K562 (cell line): ENCODE measurements around the gene MATN1. TPM values are rescaled to one million over a fixed set of nuclear protein-coding genes. Genes with fewer than 3 reads are reported as not detected.

Experiments used
- ATAC-seq: fragments of 200-7000 bp; cut with Tn5 transposase; 3 replicates; pipeline ENCODE4 v1.9.1; 2020; ENCODE audit warnings: moderate library complexity
- BruUV-seq: library from RNA; stranded (reverse); fragments of 400-500 nt; replicated peaks from 2 replicates; lab custom pipeline; 2021; lab: Mats Ljungman, UMichigan
- CTCF ChIA-PET: fragments of 300-600 bp; formaldehyde crosslinking; extraction: SDS; loops from one replicate; lab custom pipeline; 2021; ENCODE audit warnings: low intra/inter-chr PET ratio; lab: Yijun Ruan, JAX
- POLR2A ChIA-PET: fragments of 300-600, 350-650 bp; sonication (Branson Sonifier 250); formaldehyde crosslinking; extraction: SDS; loops from one replicate; lab custom pipeline; 2021; ENCODE audit warnings: antibody characterized with exemption, inconsistent platforms; lab: Yijun Ruan, JAX
- DNase-seq, 4 experiments: peaks; one replicate each; pipeline versions ENCODE4 v3.0.0 to v3.0.0-alpha.2; 2011 to 2018; ENCODE audit warnings: low spot score in 3 of 4, mixed read lengths in 3 of 4; ENCODE audit errors: extremely low read depth in 1 of 4
- FAIRE-seq: peaks from 2 replicates; lab custom pipeline; 2011; peaks lifted over from hg19 to GRCh38; lab: Jason Lieb, UNC
- H2AFZ ChIP-seq: 2 replicates; pipeline ENCODE4 v1.6.0; 2011; ENCODE audit warnings: low read depth, low read length, control low read depth, inconsistent platforms
- H3K27ac ChIP-seq: fragments of 200-600 bp; 3 replicates; pipeline ENCODE4 v1.8.0; 2011; ENCODE audit warnings: low read depth, mild to moderate bottlenecking, control low read depth, inconsistent platforms, low read length, moderate library complexity, mixed read lengths; ENCODE audit errors: extremely low read depth
- H3K27me3 ChIP-seq, 2 experiments: fragments of 300-600 bp in 1 of 2; 2 replicates in 1 of 2; 3 replicates in 1 of 2; pipeline versions ENCODE4 v1.6.0 to v1.8.0; 2011; ENCODE audit warnings: inconsistent platforms in 2 of 2, low read length in 2 of 2, mild to moderate bottlenecking in 1 of 2, mixed read lengths in 1 of 2, moderate library complexity in 1 of 2; ENCODE audit not compliant: control insufficient read depth in 2 of 2, insufficient read depth in 2 of 2
- H3K36me3 ChIP-seq: fragments of 300-600 bp; 3 replicates; pipeline ENCODE4 v1.8.0; 2011; ENCODE audit warnings: mild to moderate bottlenecking, low read length, inconsistent platforms; ENCODE audit not compliant: control insufficient read depth, insufficient read depth
- H3K4me1 ChIP-seq, 2 experiments: fragments of 200-600 bp in 1 of 2; replicated peaks in 1 of 2; 2 replicates in 1 of 2; 3 replicates in 1 of 2; pipeline versions ENCODE4 v1.5.1 to v1.8.0; 2011; ENCODE audit warnings: inconsistent platforms in 2 of 2, low read length in 2 of 2, mild to moderate bottlenecking in 1 of 2, mixed read lengths in 1 of 2, moderate library complexity in 1 of 2; ENCODE audit not compliant: control insufficient read depth in 2 of 2, insufficient read depth in 2 of 2
- H3K4me2 ChIP-seq: 2 replicates; pipeline ENCODE4 v1.6.1; 2011; ENCODE audit warnings: low read length, control low read depth, inconsistent platforms, mixed read lengths; ENCODE audit not compliant: insufficient read depth
- H3K4me3 ChIP-seq: fragments of 200-600 bp; sonication (generic), shearing (Covaris generic); 2 replicates; pipeline ENCODE4 v1.5.1; 2016; ENCODE audit warnings: control low read depth, inconsistent platforms
- H3K79me2 ChIP-seq: fragments of 200-600 bp; 3 replicates; pipeline ENCODE4 v1.8.0; 2011; ENCODE audit warnings: low read length, inconsistent platforms; ENCODE audit not compliant: control insufficient read depth, insufficient read depth
- H3K9ac ChIP-seq, 2 experiments: 2 replicates each; pipeline versions ENCODE4 v1.6.0 to v1.6.1; 2011; ENCODE audit warnings: low read depth in 2 of 2, low read length in 2 of 2, control low read depth in 1 of 2, inconsistent platforms in 1 of 2, mild to moderate bottlenecking in 1 of 2, mixed read lengths in 1 of 2; ENCODE audit not compliant: insufficient read depth in 1 of 2
- H3K9me1 ChIP-seq: one replicate; pipeline ENCODE4 v1.6.0; 2011; ENCODE audit warnings: inconsistent platforms, mild to moderate bottlenecking, low read length, moderate library complexity; ENCODE audit not compliant: control insufficient read depth, insufficient read depth
- H3K9me3 ChIP-seq: replicated peaks from 2 replicates; pipeline ENCODE4 v1.5.1; 2011; ENCODE audit warnings: low read depth, low read length, inconsistent platforms; ENCODE audit not compliant: control insufficient read depth, insufficient read depth
- H4K20me1 ChIP-seq: replicated peaks from 2 replicates; pipeline ENCODE4 v1.6.1; 2011; ENCODE audit warnings: low read length, inconsistent platforms, mixed read lengths; ENCODE audit not compliant: control insufficient read depth, insufficient read depth
- BCOR ChIP-seq: fragments of 450-650 bp; IDR thresholded peaks from 2 replicates; pipeline ENCODE4 v1.6.1; 2016
- BRD4 ChIP-seq: fragments of 200-600 bp; sonication (generic); IDR thresholded peaks from 2 replicates; pipeline ENCODE4 v1.6.1; 2017; ENCODE audit warnings: inconsistent platforms
- CREB1 ChIP-seq, 2 experiments: sonication (generic) in 1 of 2; formaldehyde crosslinking in 1 of 2; IDR thresholded peaks; 2 replicates each; pipeline versions ENCODE4 v1.6.1 to v1.8.0; 2012 to 2022; ENCODE audit warnings: inconsistent platforms in 1 of 2, mild to moderate bottlenecking in 1 of 2, missing genetic modification reagents in 1 of 2, moderate library complexity in 1 of 2
- DIDO1 ChIP-seq: fragments of 450-650 bp; IDR thresholded peaks from 2 replicates; pipeline ENCODE4 v1.6.1; 2016; ENCODE audit warnings: low read depth, missing biosample characterization, missing genetic modification characterization
- KLF13 ChIP-seq: fragments of 450-650 bp; IDR thresholded peaks from 2 replicates; pipeline ENCODE4 v1.6.1; 2016; ENCODE audit warnings: missing genetic modification characterization, low read depth, mild to moderate bottlenecking, missing compliant biosample characterization, moderate library complexity, borderline replicate concordance
- MAFK ChIP-seq: IDR thresholded peaks from 2 replicates; pipeline ENCODE4 v1.6.1; 2011; ENCODE audit warnings: low read length, improper control_type of control experiment
- NFRKB ChIP-seq: fragments of 450-650 bp; IDR thresholded peaks from 2 replicates; pipeline ENCODE4 v1.6.1; 2016; ENCODE audit warnings: low read depth
- PRPF4 ChIP-seq: fragments of 200-400 bp; formaldehyde crosslinking; IDR thresholded peaks from one replicate; pipeline ENCODE4 v1.6.1; 2017; ENCODE audit warnings: low read length, low read depth, mild to moderate bottlenecking; ENCODE audit not compliant: insufficient read depth, poor library complexity, severe bottlenecking
- PTBP1 ChIP-seq: fragments of 200-400 bp; formaldehyde crosslinking; IDR thresholded peaks from 2 replicates; pipeline ENCODE4 v1.6.1; 2017; ENCODE audit warnings: low read depth, low read length
- SREBF2 ChIP-seq: sonication (generic); formaldehyde crosslinking; IDR thresholded peaks from 2 replicates; pipeline ENCODE4 v1.4.0; 2020; ENCODE audit warnings: mild to moderate bottlenecking, missing genetic modification reagents
- TOE1 ChIP-seq, 2 experiments: fragments of 450-650 bp in 1 of 2; sonication (generic) in 1 of 2; formaldehyde crosslinking in 1 of 2; IDR thresholded peaks; 2 replicates each; pipeline versions ENCODE4 v1.7.1 to v1.8.0; 2016 to 2022; ENCODE audit warnings: borderline replicate concordance in 2 of 2, mild to moderate bottlenecking in 2 of 2, antibody characterized with exemption in 1 of 2, inconsistent platforms in 1 of 2, low read depth in 1 of 2, missing genetic modification reagents in 1 of 2, moderate library complexity in 1 of 2
- YBX1 ChIP-seq: fragments of 450-650 bp; IDR thresholded peaks from 2 replicates; pipeline ENCODE4 v1.7.1; 2016; ENCODE audit warnings: mild to moderate bottlenecking
- ZNF263 ChIP-seq: sonication (generic); formaldehyde crosslinking; IDR thresholded peaks from 2 replicates; pipeline ENCODE4 v1.8.0; 2022; ENCODE audit warnings: mild to moderate bottlenecking, missing genetic modification reagents, borderline replicate concordance
- WGBS: fragments of 100-300 bp; shearing (Covaris generic); methylation state at CpG from one replicate; pipeline ENCODE4 v1.1.6; 2016; ENCODE audit warnings: low coverage, mixed read lengths; ENCODE audit not compliant: insufficient coverage; ENCODE audit errors: missing lambda C conversion rate; 5-methylcytosine and 5-hydroxymethylcytosine counted together
- in situ Hi-C: fragments of 300-500 bp; cut with MboI; formaldehyde crosslinking; loops from 4 replicates; pipeline ENCODE4 v1.15.0; 2018; ENCODE audit warnings: inconsistent platforms, mixed read lengths
- intact Hi-C: fragments of 100-400 bp; cut with micrococcal nuclease; formaldehyde crosslinking; loops from 2 replicates; pipeline ENCODE4 v1.14.2; 2022
- polyA plus RNA-seq, 8 experiments: library from polyadenylated mRNA; depleted of rRNA in 4 of 8; stranded (reverse) in 5 of 8; unstranded in 3 of 8; fragments of >200 nt; fragmentation: Nextera tagmentation in 2 of 8; fragmentation: Illumina TruSeq in 1 of 8; extraction: Ambion mirVana in 2 of 8; extraction: Trizol in 1 of 8; gene quantifications; 2 replicates each; pipeline versions ENCODE4 v1.2.1 to v1.2.3, GENCODE V29; 2011 to 2014; ENCODE audit warnings: inconsistent platforms in 1 of 8, missing spikeins in 1 of 8
- total RNA-seq, 7 experiments: library from RNA; depleted of rRNA in 6 of 7; stranded (reverse); fragments of >200 nt in 6 of 7; fragmentation: Illumina TruSeq in 2 of 7; extraction: Trizol in 2 of 7; gene quantifications; 2 replicates each; pipeline versions ENCODE4 v1.2.1 to v1.2.3, GENCODE V29; 2011 to 2021; ENCODE audit warnings: low replicate concordance in 1 of 7
- TF ChIP-seq, protein P1 (sequence below): fragments of 250-450 bp; sonication (Bioruptor Pico); IDR thresholded peaks from 2 replicates; pipeline ENCODE4 v1.4.0; 2020; ENCODE audit warnings: mild to moderate bottlenecking, moderate library complexity, borderline replicate concordance
- TF ChIP-seq, protein P2 (sequence below): fragments of 250-450 bp; sonication (Bioruptor Pico); IDR thresholded peaks from 2 replicates; pipeline ENCODE4 v1.4.0; 2020
- TF ChIP-seq, protein P3 (sequence below): sonication (generic); formaldehyde crosslinking; IDR thresholded peaks from 2 replicates; pipeline ENCODE4 v1.8.0; 2022; ENCODE audit warnings: missing genetic modification reagents, mild to moderate bottlenecking, moderate library complexity, borderline replicate concordance
- TF ChIP-seq, protein P4 (sequence below): fragments of 450-650 bp; IDR thresholded peaks from 2 replicates; pipeline ENCODE4 v1.6.1; 2016; ENCODE audit warnings: low read depth, mild to moderate bottlenecking, moderate library complexity

The MATN1 gene
- total and polyA plus RNA-seq, 9 of the 15 experiments (the other 6 are each of a cell fraction or from before 2014, with no cell fraction given), result 0.10 to 2.3 (median 1.2) TPM

DNA sequence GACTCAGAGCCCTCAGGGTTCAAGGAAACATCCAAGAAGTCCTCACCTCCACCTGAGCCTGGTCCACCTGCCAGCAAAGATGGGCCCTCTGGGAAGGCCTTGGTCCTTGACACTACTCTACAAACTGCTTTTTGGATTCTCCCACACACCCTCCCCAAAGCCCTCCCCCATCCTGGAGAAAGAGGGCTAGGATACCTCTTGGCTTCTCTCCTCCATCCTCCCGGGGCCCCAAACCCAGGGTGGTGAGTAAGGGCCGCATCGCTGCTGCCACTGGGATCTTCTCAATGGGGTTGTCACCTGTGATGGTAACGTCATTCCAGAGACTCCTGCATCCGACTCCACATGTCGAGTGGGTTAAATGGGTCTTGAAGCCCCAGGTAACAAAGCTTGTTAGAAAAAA is 26.6 kb downstream of the MATN1 start:
- Histone ChIP-seq H3K4me2 (no peak overlapping the region), H3K79me2 (no peaks in the 10 kb centered on the region), H3K9me1 (no peaks in the 10 kb centered on the region), H3K4me1 (peaks cover 0 to 3% of the 10 kb centered on the region in 2 experiments; a peak in 4 of 5 replicates), H4K20me1 (0 out of 2 replicates have a peak, but pooled peaks cover 14% of the 10 kb centered on the region), H3K9me3 (no peaks in the 10 kb centered on the region), H2AFZ (no peak overlapping the region), H3K4me3 (no peak overlapping the region), H3K27me3 (peaks cover 16 to 26% of the 10 kb centered on the region in 2 experiments; a peak in 2 of 5 replicates), H3K27ac (no peak overlapping the region), H3K36me3 (no peaks in the 10 kb centered on the region), H3K9ac (no peak overlapping the region)
- ATAC-seq (no peak), DNase-seq (no peak), FAIRE-seq (no peak)
- CTCF ChIA-PET, result no interaction called here
- intact Hi-C loops, result no loop called here
- BruUV-seq, result no TSS peak
- in situ Hi-C loops, result no loop called here
- under 1% methylated on average over 6 of the region's 6 CpGs for WGBS
- POLR2A ChIA-PET, result interaction anchor here (0.5 to 1.0 kb wide), 2 partner anchors 21 to 47 kb away, joined by 3 to 4 read pairs; no protein-coding TSS in a partner anchor
- no peak for TF ChIP-seq MAFK
- no peak for TF ChIP-seq ZNF263
- no peak for TF ChIP-seq CREB1 (IDR thresholded peaks at IDR 0.05)
- no peak for TF ChIP-seq CREB1 (CRISPR knock-in tag; IDR thresholded peaks at IDR 0.05)
- no peak for TF ChIP-seq PTBP1
- no peak for TF ChIP-seq BCOR
- TF ChIP-seq KLF13 (tag), result no peak
- TF ChIP-seq, protein P1, sequence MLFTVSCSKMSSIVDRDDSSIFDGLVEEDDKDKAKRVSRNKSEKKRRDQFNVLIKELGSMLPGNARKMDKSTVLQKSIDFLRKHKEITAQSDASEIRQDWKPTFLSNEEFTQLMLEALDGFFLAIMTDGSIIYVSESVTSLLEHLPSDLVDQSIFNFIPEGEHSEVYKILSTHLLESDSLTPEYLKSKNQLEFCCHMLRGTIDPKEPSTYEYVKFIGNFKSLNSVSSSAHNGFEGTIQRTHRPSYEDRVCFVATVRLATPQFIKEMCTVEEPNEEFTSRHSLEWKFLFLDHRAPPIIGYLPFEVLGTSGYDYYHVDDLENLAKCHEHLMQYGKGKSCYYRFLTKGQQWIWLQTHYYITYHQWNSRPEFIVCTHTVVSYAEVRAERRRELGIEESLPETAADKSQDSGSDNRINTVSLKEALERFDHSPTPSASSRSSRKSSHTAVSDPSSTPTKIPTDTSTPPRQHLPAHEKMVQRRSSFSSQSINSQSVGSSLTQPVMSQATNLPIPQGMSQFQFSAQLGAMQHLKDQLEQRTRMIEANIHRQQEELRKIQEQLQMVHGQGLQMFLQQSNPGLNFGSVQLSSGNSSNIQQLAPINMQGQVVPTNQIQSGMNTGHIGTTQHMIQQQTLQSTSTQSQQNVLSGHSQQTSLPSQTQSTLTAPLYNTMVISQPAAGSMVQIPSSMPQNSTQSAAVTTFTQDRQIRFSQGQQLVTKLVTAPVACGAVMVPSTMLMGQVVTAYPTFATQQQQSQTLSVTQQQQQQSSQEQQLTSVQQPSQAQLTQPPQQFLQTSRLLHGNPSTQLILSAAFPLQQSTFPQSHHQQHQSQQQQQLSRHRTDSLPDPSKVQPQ, result no peak
- TF ChIP-seq BRD4, result no peak
- no peak for TF ChIP-seq YBX1
- TF ChIP-seq DIDO1 (tag), result no peak
- TF ChIP-seq, protein P2, sequence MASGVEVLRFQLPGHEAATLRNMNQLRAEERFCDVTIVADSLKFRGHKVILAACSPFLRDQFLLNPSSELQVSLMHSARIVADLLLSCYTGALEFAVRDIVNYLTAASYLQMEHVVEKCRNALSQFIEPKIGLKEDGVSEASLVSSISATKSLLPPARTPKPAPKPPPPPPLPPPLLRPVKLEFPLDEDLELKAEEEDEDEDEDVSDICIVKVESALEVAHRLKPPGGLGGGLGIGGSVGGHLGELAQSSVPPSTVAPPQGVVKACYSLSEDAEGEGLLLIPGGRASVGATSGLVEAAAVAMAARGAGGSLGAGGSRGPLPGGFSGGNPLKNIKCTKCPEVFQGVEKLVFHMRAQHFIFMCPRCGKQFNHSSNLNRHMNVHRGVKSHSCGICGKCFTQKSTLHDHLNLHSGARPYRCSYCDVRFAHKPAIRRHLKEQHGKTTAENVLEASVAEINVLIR (CRISPR knock-in tag), result no peak
- TF ChIP-seq, protein P3, sequence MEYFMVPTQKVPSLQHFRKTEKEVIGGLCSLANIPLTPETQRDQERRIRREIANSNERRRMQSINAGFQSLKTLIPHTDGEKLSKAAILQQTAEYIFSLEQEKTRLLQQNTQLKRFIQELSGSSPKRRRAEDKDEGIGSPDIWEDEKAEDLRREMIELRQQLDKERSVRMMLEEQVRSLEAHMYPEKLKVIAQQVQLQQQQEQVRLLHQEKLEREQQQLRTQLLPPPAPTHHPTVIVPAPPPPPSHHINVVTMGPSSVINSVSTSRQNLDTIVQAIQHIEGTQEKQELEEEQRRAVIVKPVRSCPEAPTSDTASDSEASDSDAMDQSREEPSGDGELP (CRISPR knock-in tag), result no peak
- TF ChIP-seq, protein P4, sequence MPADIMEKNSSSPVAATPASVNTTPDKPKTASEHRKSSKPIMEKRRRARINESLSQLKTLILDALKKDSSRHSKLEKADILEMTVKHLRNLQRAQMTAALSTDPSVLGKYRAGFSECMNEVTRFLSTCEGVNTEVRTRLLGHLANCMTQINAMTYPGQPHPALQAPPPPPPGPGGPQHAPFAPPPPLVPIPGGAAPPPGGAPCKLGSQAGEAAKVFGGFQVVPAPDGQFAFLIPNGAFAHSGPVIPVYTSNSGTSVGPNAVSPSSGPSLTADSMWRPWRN, result no peak
- TF ChIP-seq PRPF4, result no peak
- TF ChIP-seq TOE1 (IDR thresholded peaks at IDR 0.05; ENCODE audit: borderline replicate concordance), result no peak
- TF ChIP-seq TOE1 (CRISPR knock-in tag; IDR thresholded peaks at IDR 0.05; ENCODE audit: borderline replicate concordance, low read depth), result no peak
- no peak for TF ChIP-seq NFRKB
- TF ChIP-seq SREBF2 (CRISPR knock-in tag), result no peak
